ENCODE data around the gene SF3B1.
"Not testable (repeated sequence)": the region's sequence is repeated elsewhere in the genome, so short reads cannot be mapped to it uniquely, and the experiment has no call there.

SF3B1 gene

GRCh38 chr2:197432527-197432926 lies 2.3 kb downstream of the SF3B1 start:
- not testable (repeated sequence) for DNase-seq

GRCh38 chr2:197431858-197432257 lies 3.0 kb downstream of the SF3B1 start:
- no peak for DNase-seq

GRCh38 chr2:197427986-197428385 lies 6.8 kb downstream of the SF3B1 start:
- DNase-seq = no peak

- no peak for DNase-seq
Measured at GRCh38 chr2:197426723-197427603, 7.9 kb downstream of the SF3B1 start.

- DNase-seq = no peak
Measured at GRCh38 chr2:197425550-197425949, 9.3 kb downstream of the SF3B1 start.

GRCh38 chr2:197423307-197423706 lies 11.5 kb downstream of the SF3B1 start:
- DNase-seq = no peak

- DNase-seq = no peak
Measured at GRCh38 chr2:197419438-197419837, 15.4 kb downstream of the SF3B1 start.

GRCh38 chr2:197416268-197416667 lies 18.6 kb downstream of the SF3B1 start:
- DNase-seq = no peak

GRCh38 chr2:197414515-197414914 lies 20.3 kb downstream of the SF3B1 start:
- DNase-seq = no peak

GRCh38 chr2:197414039-197414438 lies 20.8 kb downstream of the SF3B1 start:
- no peak for DNase-seq

GRCh38 chr2:197405582-197405981 lies 29.2 kb downstream of the SF3B1 start:
- DNase-seq = no peak

- no peak for DNase-seq
Measured at GRCh38 chr2:197399887-197400540, 34.8 kb downstream of the SF3B1 start.

GRCh38 chr2:197398913-197399312 lies 35.9 kb downstream of the SF3B1 start:
- no peak for DNase-seq

GRCh38 chr2:197391220-197391717 lies 43.6 kb downstream of the SF3B1 start:
- no peak for DNase-seq

GRCh38 chr2:197388866-197389587 lies 45.8 kb downstream of the SF3B1 start:
- no peak for DNase-seq

- no peak for DNase-seq
Measured at GRCh38 chr2:197387179-197387578, 47.6 kb downstream of the SF3B1 start.

GRCh38 chr2:197386242-197386641 lies 48.6 kb downstream of the SF3B1 start:
- DNase-seq = no peak

- DNase-seq = no peak
Measured at GRCh38 chr2:197383825-197384224, 51.0 kb downstream of the SF3B1 start.

GRCh38 chr2:197381641-197382040 lies 53.2 kb downstream of the SF3B1 start:
- no peak for DNase-seq

- DNase-seq = not testable (repeated sequence)
Measured at GRCh38 chr2:197379918-197380309, 54.9 kb downstream of the SF3B1 start.

- not testable (repeated sequence) for DNase-seq
Measured at GRCh38 chr2:197379308-197379917, 55.4 kb downstream of the SF3B1 start.

- DNase-seq = peak; percentile 13 to 68
Measured at GRCh38 chr2:197378494-197379307, 56.1 kb downstream of the SF3B1 start.
